ENCODE results near the gene ZNF521.

ZNF521 gene

GRCh38 chr18:25229081-25229480 is 122.9 kb downstream of the ZNF521 start:
- DNase-seq (ENCODE audit: low read depth, low spot score): peak; percentile 56

GRCh38 chr18:25228410-25228809 is 123.6 kb downstream of the ZNF521 start:
- DNase-seq (ENCODE audit: low read depth, low spot score): no peak

GRCh38 chr18:25225151-25225550 is 126.8 kb downstream of the ZNF521 start:
- no peak for DNase-seq (ENCODE audit: low read depth, low spot score)

GRCh38 chr18:25223899-25224886 is 127.8 kb downstream of the ZNF521 start:
- no peak for DNase-seq (ENCODE audit: low read depth, low spot score)

- no peak for DNase-seq (ENCODE audit: low read depth, low spot score)
Measured at GRCh38 chr18:25223211-25223610, 128.8 kb downstream of the ZNF521 start.

GRCh38 chr18:25222648-25223047 is 129.3 kb downstream of the ZNF521 start:
- DNase-seq (ENCODE audit: low read depth, low spot score): no peak

- DNase-seq (ENCODE audit: low read depth, low spot score): no peak
Measured at GRCh38 chr18:25210622-25211021, 141.3 kb downstream of the ZNF521 start.

GRCh38 chr18:25192065-25192464 is 159.9 kb downstream of the ZNF521 start:
- DNase-seq (ENCODE audit: low read depth, low spot score): no peak

- no peak for DNase-seq (ENCODE audit: low read depth, low spot score)
Measured at GRCh38 chr18:25190472-25190871, 161.5 kb downstream of the ZNF521 start.

GRCh38 chr18:25189391-25190185 is 162.4 kb downstream of the ZNF521 start:
- no peak for DNase-seq (ENCODE audit: low read depth, low spot score)

GRCh38 chr18:25187521-25188192 is 164.3 kb downstream of the ZNF521 start:
- no peak for DNase-seq (ENCODE audit: low read depth, low spot score)

- DNase-seq (ENCODE audit: low read depth, low spot score): no peak
Measured at GRCh38 chr18:25186871-25187270, 165.1 kb downstream of the ZNF521 start.

- no peak for DNase-seq (ENCODE audit: low read depth, low spot score)
Measured at GRCh38 chr18:25181993-25182392, 170.0 kb downstream of the ZNF521 start.

GRCh38 chr18:25181581-25181980 is 170.4 kb downstream of the ZNF521 start:
- DNase-seq (ENCODE audit: low read depth, low spot score): no peak

- DNase-seq (ENCODE audit: low read depth, low spot score): no peak
Measured at GRCh38 chr18:25180973-25181548, 170.9 kb downstream of the ZNF521 start.

GRCh38 chr18:25177631-25178030 is 174.3 kb downstream of the ZNF521 start:
- no peak for DNase-seq (ENCODE audit: low read depth, low spot score)

GRCh38 chr18:25176518-25177042 is 175.4 kb downstream of the ZNF521 start:
- DNase-seq (ENCODE audit: low read depth, low spot score): no peak

GRCh38 chr18:25175558-25176517 is 176.1 kb downstream of the ZNF521 start:
- DNase-seq (ENCODE audit: low read depth, low spot score): no peak

- no peak for DNase-seq (ENCODE audit: low read depth, low spot score)
Measured at GRCh38 chr18:25174324-25174723, 177.6 kb downstream of the ZNF521 start.

- DNase-seq (ENCODE audit: low read depth, low spot score): no peak
Measured at GRCh38 chr18:25171334-25171733, 180.6 kb downstream of the ZNF521 start.
